SK-N-SH (cell line): ENCODE results near the gene RGS18. TPM values are rescaled to one million over a fixed set of nuclear protein-coding genes. Genes with fewer than 3 reads are reported as not detected.

ENCODE experiments used
- CTCF ChIA-PET: fragments of 300-600, 350-600 bp; formaldehyde crosslinking; extraction: SDS; loops from one replicate; lab custom pipeline; 2021; lab: Yijun Ruan, JAX
- POLR2A ChIA-PET: fragments of 350-600 bp; sonication (Branson Sonifier 250); formaldehyde crosslinking; extraction: SDS; loops from one replicate; lab custom pipeline; 2020; ENCODE audit warnings: antibody characterized with exemption, inconsistent platforms; lab: Yijun Ruan, JAX
- DNase-seq: peaks from one replicate; pipeline ENCODE4 v3.0.0; 2012
- H2AFZ ChIP-seq: fragments of 200-600 bp; sonication (generic); 2 replicates; pipeline ENCODE4 v1.8.1; 2016; ENCODE audit warnings: antibody characterized with exemption, mild to moderate bottlenecking, low read depth
- H3F3A ChIP-seq: fragments of 200-600 bp; sonication (generic); replicated peaks from 2 replicates; pipeline ENCODE3; 2016; ENCODE audit warnings: antibody characterized with exemption, mild to moderate bottlenecking; ENCODE audit not compliant: insufficient read depth
- H3K27ac ChIP-seq, 2 experiments: fragments of 200-500 bp in 1 of 2; fragments of 200-600 bp in 1 of 2; sonication (Bioruptor generic) in 1 of 2; sonication (generic), shearing (Covaris generic) in 1 of 2; 2 replicates each; pipeline versions ENCODE4 v1.5.1 to v1.6.1; 2014 to 2016; ENCODE audit warnings: low read depth in 2 of 2, inconsistent platforms in 1 of 2, low read length in 1 of 2, mild to moderate bottlenecking in 1 of 2, mixed read lengths in 1 of 2
- H3K27me3 ChIP-seq: fragments of 200-600 bp; sonication (generic), shearing (Covaris generic); 2 replicates; pipeline ENCODE4 v1.6.1; 2016; ENCODE audit warnings: mixed run types; ENCODE audit not compliant: insufficient read depth
- H3K36me3 ChIP-seq, 2 experiments: fragments of 200-500 bp in 1 of 2; fragments of 200-600 bp in 1 of 2; sonication (Bioruptor generic) in 1 of 2; sonication (generic) in 1 of 2; replicated peaks in 1 of 2; 2 replicates each; pipeline versions ENCODE3 to v1.5.1; 2014 to 2016; ENCODE audit warnings: low read length in 1 of 2, mild to moderate bottlenecking in 1 of 2; ENCODE audit not compliant: insufficient read depth in 2 of 2, control insufficient read depth in 1 of 2
- H3K4me1 ChIP-seq, 2 experiments: fragments of 200-500 bp in 1 of 2; fragments of 200-600 bp in 1 of 2; sonication (Bioruptor generic) in 1 of 2; sonication (generic), shearing (Covaris generic) in 1 of 2; 2 replicates each; pipeline versions ENCODE4 v1.5.1 to v1.6.1; 2014 to 2016; ENCODE audit warnings: low read depth in 1 of 2, low read length in 1 of 2, mixed run types in 1 of 2; ENCODE audit not compliant: insufficient read depth in 2 of 2, control insufficient read depth in 1 of 2
- H3K4me2 ChIP-seq: fragments of 200-600 bp; sonication (generic), shearing (Covaris generic); 2 replicates; pipeline ENCODE4 v1.6.1; 2017; ENCODE audit warnings: mixed run types
- H3K4me3 ChIP-seq, 2 experiments: fragments of 200-500 bp in 1 of 2; fragments of 200-600 bp in 1 of 2; sonication (Bioruptor generic) in 1 of 2; sonication (generic), shearing (Covaris generic) in 1 of 2; 2 replicates each; pipeline versions ENCODE4 v1.5.1 to v1.8.1; 2014 to 2016; ENCODE audit warnings: low read depth in 2 of 2, inconsistent platforms in 1 of 2, low read length in 1 of 2, mild to moderate bottlenecking in 1 of 2, mixed read lengths in 1 of 2, moderate library complexity in 1 of 2
- H3K79me2 ChIP-seq: fragments of 200-600 bp; sonication (generic); 2 replicates; pipeline ENCODE4 v1.8.1; 2017; ENCODE audit warnings: mild to moderate bottlenecking; ENCODE audit not compliant: insufficient read depth
- H3K9ac ChIP-seq: fragments of 200-600 bp; sonication (generic); 2 replicates; pipeline ENCODE4 v1.6.1; 2017; ENCODE audit warnings: mixed run types
- H3K9me2 ChIP-seq: fragments of 200-600 bp; sonication (generic); 2 replicates; pipeline ENCODE4 v1.6.1; 2017; ENCODE audit warnings: mixed run types
- H3K9me3 ChIP-seq: fragments of 200-600 bp; sonication (generic); 2 replicates; pipeline ENCODE4 v1.6.1; 2017; ENCODE audit warnings: mixed run types, mild to moderate bottlenecking, moderate library complexity
- H4K20me1 ChIP-seq: fragments of 200-600 bp; sonication (generic); 2 replicates; pipeline ENCODE4 v1.6.1; 2017; ENCODE audit warnings: mild to moderate bottlenecking, mixed run types; ENCODE audit not compliant: insufficient read depth
- CHD2 ChIP-seq: fragments of 150-350 bp; IDR thresholded peaks from 2 replicates; pipeline ENCODE4 v1.6.1; 2018; ENCODE audit warnings: low read length; ENCODE audit not compliant: partially characterized antibody
- ELF1 ChIP-seq: IDR thresholded peaks from 2 replicates; pipeline ENCODE4 v1.4.0; 2012
- EP300 ChIP-seq, 2 experiments: IDR thresholded peaks; 2 replicates each; pipeline versions ENCODE4 v1.4.0 to v1.6.1; 2012; ENCODE audit warnings: borderline replicate concordance in 1 of 2, low read depth in 1 of 2, low read length in 1 of 2
- EZH2phosphoT487 ChIP-seq: fragments of 200-600 bp; sonication (generic); IDR thresholded peaks from 2 replicates; pipeline ENCODE4 v1.6.1; 2017; ENCODE audit warnings: low read depth, mixed run types, mild to moderate bottlenecking, antibody characterized with exemption, moderate library complexity, borderline replicate concordance
- FOSL2 ChIP-seq: IDR thresholded peaks from 2 replicates; pipeline ENCODE4 v1.4.0; 2012; ENCODE audit warnings: low read depth, mild to moderate bottlenecking, moderate library complexity, borderline replicate concordance
- FOXM1 ChIP-seq: IDR thresholded peaks from 2 replicates; pipeline ENCODE4 v1.4.0; 2012; ENCODE audit warnings: low read depth, mild to moderate bottlenecking
- GATA2 ChIP-seq: sonication (generic); formaldehyde crosslinking; IDR thresholded peaks from 2 replicates; pipeline ENCODE4 v1.5.0; 2020; ENCODE audit warnings: mild to moderate bottlenecking, missing genetic modification reagents
- JUND ChIP-seq: IDR thresholded peaks from 2 replicates; pipeline ENCODE4 v1.4.0; 2012
- MEF2A ChIP-seq: IDR thresholded peaks from 2 replicates; pipeline ENCODE4 v1.4.0; 2012; ENCODE audit warnings: low read depth, borderline replicate concordance
- NFIC ChIP-seq: IDR thresholded peaks from 2 replicates; pipeline ENCODE4 v1.4.0; 2012; ENCODE audit warnings: borderline replicate concordance
- NRF1 ChIP-seq: IDR thresholded peaks from 2 replicates; pipeline ENCODE4 v1.6.1; 2012; ENCODE audit warnings: low read depth, mild to moderate bottlenecking, low read length
- POLR2AphosphoS5 ChIP-seq: IDR thresholded peaks from 2 replicates; pipeline ENCODE4 v1.6.1; 2012; ENCODE audit warnings: low read depth, low read length
- RAD21 ChIP-seq: IDR thresholded peaks from 2 replicates; pipeline ENCODE4 v1.6.1; 2012; ENCODE audit warnings: mild to moderate bottlenecking, low read length
- SMC3 ChIP-seq: IDR thresholded peaks from 2 replicates; pipeline ENCODE4 v1.6.1; 2012; ENCODE audit warnings: low read depth, low read length, improper control_type of control experiment
- TAF1 ChIP-seq: IDR thresholded peaks from 2 replicates; pipeline ENCODE4 v1.6.1; 2012; ENCODE audit warnings: low read depth, mild to moderate bottlenecking, low read length, moderate library complexity, borderline replicate concordance
- TCF12 ChIP-seq: IDR thresholded peaks from 2 replicates; pipeline ENCODE4 v1.4.0; 2012
- YY1 ChIP-seq: IDR thresholded peaks from 2 replicates; pipeline ENCODE4 v1.4.0; 2012; ENCODE audit warnings: low read depth, mild to moderate bottlenecking
- WGBS: methylation state at CpG from one replicate; pipeline ENCODE4 v1.1.6; 2017; ENCODE audit warnings: low lambda C conversion rate; 5-methylcytosine and 5-hydroxymethylcytosine counted together
- polyA plus RNA-seq, 3 experiments: library from polyadenylated mRNA; depleted of rRNA; stranded (reverse); fragments of >200 nt; gene quantifications; 2 replicates each; pipeline ENCODE4 v1.2.3, GENCODE V29; 2012
- TF ChIP-seq, protein P1 (sequence below): IDR thresholded peaks from 2 replicates; pipeline ENCODE4 v1.4.0; 2012; ENCODE audit warnings: low read depth
- TF ChIP-seq, protein P2 (sequence below): IDR thresholded peaks from 2 replicates; pipeline ENCODE4 v1.4.0; 2012; ENCODE audit warnings: low read depth, borderline replicate concordance
- TF ChIP-seq, protein P3 (sequence below): fragments of 150-350 bp; IDR thresholded peaks from 2 replicates; pipeline ENCODE4 v1.6.1; 2016; ENCODE audit warnings: mild to moderate bottlenecking, low read depth, low read length
- TF ChIP-seq, protein P4 (sequence below): IDR thresholded peaks from 2 replicates; pipeline ENCODE4 v1.4.0; 2012; ENCODE audit warnings: low read depth, borderline replicate concordance
- TF ChIP-seq, protein P5 (sequence below): IDR thresholded peaks from 2 replicates; pipeline ENCODE4; 2012

The RGS18 gene
- polyA plus RNA-seq, 1 of the 3 experiments (the other 2 are of a cell fraction): not detected

DNA sequence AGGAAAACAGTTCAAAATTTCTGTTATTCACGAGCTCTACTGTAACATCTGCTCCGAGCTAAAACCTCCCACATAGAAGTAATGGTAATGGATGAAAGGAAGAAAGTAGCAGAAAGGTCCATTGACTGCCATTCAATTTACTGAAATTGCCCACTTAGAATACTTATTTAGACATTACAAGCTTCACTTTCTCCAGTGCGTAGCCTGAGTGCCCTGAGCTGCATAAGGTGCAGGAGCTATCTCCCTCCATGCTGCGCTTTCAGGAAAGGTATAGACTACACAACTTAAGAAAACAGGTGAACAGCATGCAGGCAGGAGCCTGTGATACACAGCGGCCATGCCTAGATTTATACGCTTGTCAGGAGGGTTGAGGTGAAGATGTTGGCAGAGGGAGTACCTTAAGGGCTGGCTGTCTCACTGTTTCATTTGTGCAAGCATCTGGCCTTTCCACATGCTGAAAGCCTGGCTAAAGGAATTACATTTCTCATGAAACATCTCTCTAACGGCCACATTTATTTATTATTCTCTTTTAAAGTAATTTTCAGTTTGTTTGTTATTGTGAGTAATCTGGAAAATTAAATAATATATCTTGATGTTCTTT, 74.7 kb downstream of the RGS18 start:
- no peaks in the 10 kb centered on the region for H4K20me1 ChIP-seq
- no peak overlapping the region for H3K4me3 ChIP-seq
- H3K79me2 ChIP-seq: no peaks in the 10 kb centered on the region
- H3K36me3 ChIP-seq: no peaks in the 10 kb centered on the region
- H3K9me2 ChIP-seq: no peaks in the 10 kb centered on the region; the same call in 1 of the 2 replicates
- H2AFZ ChIP-seq: no peak overlapping the region
- H3K27me3 ChIP-seq: no peaks in the 10 kb centered on the region; the same call in 1 of the 2 replicates
- H3K9me3 ChIP-seq: no peaks in the 10 kb centered on the region
- POLR2A ChIA-PET: no interaction called here
- no peaks in the 10 kb centered on the region; a peak in 1 of 4 replicates for H3K4me1 ChIP-seq
- TF ChIP-seq EZH2phosphoT487: no peak
- no peak for TF ChIP-seq POLR2AphosphoS5
- no peak for TF ChIP-seq YY1
- no peak for TF ChIP-seq SMC3
- TF ChIP-seq, protein P1, sequence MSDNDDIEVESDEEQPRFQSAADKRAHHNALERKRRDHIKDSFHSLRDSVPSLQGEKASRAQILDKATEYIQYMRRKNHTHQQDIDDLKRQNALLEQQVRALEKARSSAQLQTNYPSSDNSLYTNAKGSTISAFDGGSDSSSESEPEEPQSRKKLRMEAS: no peak
- no peak for TF ChIP-seq RAD21
- no peak for TF ChIP-seq FOSL2
- TF ChIP-seq NRF1: no peak
- TF ChIP-seq ELF1: no peak
- no peak for TF ChIP-seq FOXM1
- no peak for DNase-seq
- 6% methylated on average over 6 of the region's 7 CpGs for WGBS
- H3K9ac ChIP-seq: no peak overlapping the region
- H3K27ac ChIP-seq: no peak overlapping the region
- no peak overlapping the region for H3K4me2 ChIP-seq
- CTCF ChIA-PET: interaction anchor here (0.6 to 1.0 kb wide), 2 partner anchors 10 to 12 kb away, joined by 3 to 4 read pairs; no protein-coding TSS in a partner anchor
- no peaks in the 10 kb centered on the region for H3F3A ChIP-seq

DNA sequence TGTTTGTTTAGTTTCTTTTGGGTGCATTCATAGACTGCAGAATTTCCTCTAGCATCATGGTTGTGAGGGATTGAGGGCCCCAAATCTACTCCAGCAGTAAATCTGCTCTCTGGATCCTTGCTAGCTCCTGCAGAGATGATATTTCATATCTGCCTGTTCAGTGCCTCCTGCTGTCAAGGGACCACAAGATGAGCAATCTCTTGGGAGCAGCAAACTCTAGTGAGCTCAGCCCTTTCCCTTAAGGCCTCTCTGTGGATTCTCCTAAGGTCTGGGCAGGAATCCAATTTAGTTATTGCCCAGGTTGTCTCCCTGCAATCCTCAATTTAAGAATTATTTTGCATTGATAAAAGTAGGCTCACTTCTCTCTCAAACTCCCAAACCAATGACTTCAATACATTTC, 76.9 kb downstream of the RGS18 start:
- Histone ChIP-seq H3K27ac (no peak overlapping the region), H3K9me3 (no peaks in the 10 kb centered on the region), H3K4me2 (no peak overlapping the region), H3K9ac (no peak overlapping the region), H3K79me2 (no peaks in the 10 kb centered on the region), H3K36me3 (no peaks in the 10 kb centered on the region), H4K20me1 (no peaks in the 10 kb centered on the region), H3K27me3 (peaks cover 6% of the 10 kb centered on the region; the same call in 1 of the 2 replicates), H3K4me3 (no peak overlapping the region), H3K9me2 (no peaks in the 10 kb centered on the region), H3F3A (no peaks in the 10 kb centered on the region), H3K4me1 (no peaks in the 10 kb centered on the region), H2AFZ (no peak overlapping the region)
- ChIA-PET CTCF (interaction anchor here (1.5 kb wide), 1 partner anchor 15 kb away, joined by 4 read pairs; no protein-coding TSS in a partner anchor), POLR2A (no interaction called here)
- no peak for DNase-seq
- TF ChIP-seq, protein P2, sequence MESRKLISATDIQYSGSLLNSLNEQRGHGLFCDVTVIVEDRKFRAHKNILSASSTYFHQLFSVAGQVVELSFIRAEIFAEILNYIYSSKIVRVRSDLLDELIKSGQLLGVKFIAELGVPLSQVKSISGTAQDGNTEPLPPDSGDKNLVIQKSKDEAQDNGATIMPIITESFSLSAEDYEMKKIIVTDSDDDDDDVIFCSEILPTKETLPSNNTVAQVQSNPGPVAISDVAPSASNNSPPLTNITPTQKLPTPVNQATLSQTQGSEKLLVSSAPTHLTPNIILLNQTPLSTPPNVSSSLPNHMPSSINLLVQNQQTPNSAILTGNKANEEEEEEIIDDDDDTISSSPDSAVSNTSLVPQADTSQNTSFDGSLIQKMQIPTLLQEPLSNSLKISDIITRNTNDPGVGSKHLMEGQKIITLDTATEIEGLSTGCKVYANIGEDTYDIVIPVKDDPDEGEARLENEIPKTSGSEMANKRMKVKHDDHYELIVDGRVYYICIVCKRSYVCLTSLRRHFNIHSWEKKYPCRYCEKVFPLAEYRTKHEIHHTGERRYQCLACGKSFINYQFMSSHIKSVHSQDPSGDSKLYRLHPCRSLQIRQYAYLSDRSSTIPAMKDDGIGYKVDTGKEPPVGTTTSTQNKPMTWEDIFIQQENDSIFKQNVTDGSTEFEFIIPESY: no peak
- TF ChIP-seq NFIC: no peak
- TF ChIP-seq MEF2A: no peak
- TF ChIP-seq, protein P3, sequence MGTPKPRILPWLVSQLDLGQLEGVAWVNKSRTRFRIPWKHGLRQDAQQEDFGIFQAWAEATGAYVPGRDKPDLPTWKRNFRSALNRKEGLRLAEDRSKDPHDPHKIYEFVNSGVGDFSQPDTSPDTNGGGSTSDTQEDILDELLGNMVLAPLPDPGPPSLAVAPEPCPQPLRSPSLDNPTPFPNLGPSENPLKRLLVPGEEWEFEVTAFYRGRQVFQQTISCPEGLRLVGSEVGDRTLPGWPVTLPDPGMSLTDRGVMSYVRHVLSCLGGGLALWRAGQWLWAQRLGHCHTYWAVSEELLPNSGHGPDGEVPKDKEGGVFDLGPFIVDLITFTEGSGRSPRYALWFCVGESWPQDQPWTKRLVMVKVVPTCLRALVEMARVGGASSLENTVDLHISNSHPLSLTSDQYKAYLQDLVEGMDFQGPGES: no peak
- no peak for TF ChIP-seq TAF1
- no peak for TF ChIP-seq NRF1
- TF ChIP-seq RAD21: no peak
- TF ChIP-seq CHD2: no peak
- no peak for TF ChIP-seq JUND
- TF ChIP-seq, protein P4, sequence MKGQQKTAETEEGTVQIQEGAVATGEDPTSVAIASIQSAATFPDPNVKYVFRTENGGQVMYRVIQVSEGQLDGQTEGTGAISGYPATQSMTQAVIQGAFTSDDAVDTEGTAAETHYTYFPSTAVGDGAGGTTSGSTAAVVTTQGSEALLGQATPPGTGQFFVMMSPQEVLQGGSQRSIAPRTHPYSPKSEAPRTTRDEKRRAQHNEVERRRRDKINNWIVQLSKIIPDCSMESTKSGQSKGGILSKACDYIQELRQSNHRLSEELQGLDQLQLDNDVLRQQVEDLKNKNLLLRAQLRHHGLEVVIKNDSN: no peak
- TF ChIP-seq, protein P5, sequence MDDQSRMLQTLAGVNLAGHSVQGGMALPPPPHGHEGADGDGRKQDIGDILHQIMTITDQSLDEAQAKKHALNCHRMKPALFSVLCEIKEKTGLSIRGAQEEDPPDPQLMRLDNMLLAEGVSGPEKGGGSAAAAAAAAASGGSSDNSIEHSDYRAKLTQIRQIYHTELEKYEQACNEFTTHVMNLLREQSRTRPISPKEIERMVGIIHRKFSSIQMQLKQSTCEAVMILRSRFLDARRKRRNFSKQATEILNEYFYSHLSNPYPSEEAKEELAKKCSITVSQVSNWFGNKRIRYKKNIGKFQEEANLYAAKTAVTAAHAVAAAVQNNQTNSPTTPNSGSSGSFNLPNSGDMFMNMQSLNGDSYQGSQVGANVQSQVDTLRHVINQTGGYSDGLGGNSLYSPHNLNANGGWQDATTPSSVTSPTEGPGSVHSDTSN: no peak
- no peak for TF ChIP-seq EZH2phosphoT487
- no peak for TF ChIP-seq EP300 (IDR thresholded peaks at IDR 0.05; ENCODE audit: borderline replicate concordance in 1 of 2, low read depth in 1 of 2, low read length in 1 of 2)
- no peak for TF ChIP-seq FOXM1
- no peak for TF ChIP-seq ELF1
- TF ChIP-seq GATA2 (CRISPR knock-in tag): no peak
- TF ChIP-seq TCF12: no peak
